ENCODE measurements around the gene INPP5K. TPM values are rescaled to one million over a fixed set of nuclear protein-coding genes. Genes with fewer than 3 reads are reported as not detected.

Gene INPP5K
- total RNA-seq (2022; extraction: Qiagen RNA extraction; ENCODE audit: low read depth), result 19.3 to 26.3 TPM (median 23.9 TPM) in 5 replicates

DNA sequence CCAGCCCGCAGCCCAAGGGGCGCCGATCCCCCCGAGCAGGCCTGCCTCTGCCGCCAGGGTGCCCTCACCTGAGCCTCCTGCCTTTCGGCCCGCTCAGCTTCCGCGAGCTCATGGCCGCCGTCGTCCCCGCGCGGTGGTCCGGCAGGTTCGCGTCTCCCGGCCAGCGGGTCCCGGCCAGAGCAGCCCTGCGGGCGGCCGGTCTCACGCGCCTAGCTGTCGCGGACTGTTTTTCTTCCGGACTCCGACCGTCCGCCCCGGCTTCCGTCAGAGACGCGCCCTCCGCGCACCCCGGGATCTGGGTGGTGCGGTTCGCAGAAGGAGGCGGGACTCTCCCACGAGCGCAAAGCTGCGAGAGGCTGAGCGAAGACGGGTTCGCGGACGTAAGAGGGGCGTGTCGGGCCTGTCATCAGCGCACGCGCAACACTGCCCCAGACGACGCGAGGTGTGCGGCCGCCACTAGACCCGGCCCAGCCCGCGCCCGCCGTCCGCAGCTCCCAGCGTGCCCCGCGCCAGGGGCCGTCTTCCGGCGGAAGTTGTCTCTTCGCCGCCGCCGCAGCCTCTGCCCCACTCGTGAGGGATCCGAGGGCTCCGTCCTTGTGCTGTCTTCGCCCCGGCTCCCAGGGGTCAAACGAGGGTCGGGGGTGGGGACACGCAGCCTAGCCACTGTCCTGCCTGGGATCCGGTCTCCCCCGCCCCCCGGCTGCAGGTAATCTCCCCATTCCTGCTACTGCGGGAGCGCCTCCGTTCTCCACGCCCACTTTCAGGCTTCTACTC is at the start of gene INPP5K:
INPP5K (minus strand) TSS at position 225 of the 774 bp plus-strand sequence; CDS start at position 112, 113 bp downstream.

GRCh38 chr17:1492249-1493206 is 23.9 kb downstream of the INPP5K start, which contains the start of gene MYO1C:
Gene MYO1C (minus strand): TSS chr17:1492686. CDS start chr17:1492487, 199 bp downstream.

DNA sequence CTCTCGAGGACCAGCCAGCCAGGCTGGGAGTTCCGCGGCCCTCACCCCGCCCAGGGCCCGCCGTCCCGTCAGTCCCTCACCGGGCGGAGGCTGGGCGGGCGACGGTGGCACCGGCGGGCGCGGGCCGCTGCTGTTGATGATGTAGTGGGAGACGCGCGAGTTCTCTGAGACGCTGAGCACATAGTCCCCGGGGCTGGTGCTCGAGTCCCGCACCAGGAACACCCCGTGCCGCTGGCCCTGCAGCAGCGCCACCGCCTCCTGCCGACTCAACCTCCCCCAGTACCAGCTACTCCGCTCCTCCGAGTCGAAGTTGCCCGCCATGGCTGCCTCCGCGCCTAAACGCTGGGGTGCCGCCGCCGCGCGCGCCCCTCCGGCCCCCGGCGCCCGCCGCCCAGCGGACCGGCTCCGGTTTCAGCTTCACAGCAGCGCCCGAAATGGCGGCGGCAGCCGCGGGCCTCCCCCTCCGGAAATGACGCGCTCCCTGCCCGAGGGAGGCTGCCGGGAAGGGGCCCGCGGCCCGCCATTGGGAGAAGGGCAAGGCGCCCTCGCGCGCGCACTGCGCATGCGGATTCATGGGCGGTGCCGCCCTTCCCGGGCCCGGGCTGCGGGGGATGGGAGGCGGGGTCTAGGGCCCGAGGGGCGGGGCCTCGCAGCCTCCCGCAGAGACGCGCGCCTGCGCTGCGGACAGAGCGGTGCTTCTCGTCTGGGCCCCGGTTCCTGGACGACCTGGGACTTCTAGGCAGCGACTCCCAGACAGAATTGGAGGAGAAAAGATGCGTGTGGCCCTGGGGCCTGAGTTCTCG is 60.4 kb downstream of the INPP5K start, which contains the start of gene CRK:
CRK (minus strand) TSS at position 436 of the 803 bp plus-strand sequence; CDS start at position 321, 115 bp downstream.

Other genes starting within 250 kb of the INPP5K start
- gene BHLHA9, start 246.2 kb downstream of the INPP5K start, total RNA-seq (2022; extraction: Qiagen RNA extraction; ENCODE audit: low read depth), result not detected in 5 replicates
- not detected in 5 replicates for gene TRARG1, start 236.9 kb downstream of the INPP5K start, total RNA-seq (2022; extraction: Qiagen RNA extraction; ENCODE audit: low read depth)
- gene YWHAE, start 116.4 kb downstream of the INPP5K start, total RNA-seq (2022; extraction: Qiagen RNA extraction; ENCODE audit: low read depth), result 559 to 1,080 TPM (median 568 TPM) in 5 replicates
- 77.5 to 92.1 TPM (median 88.3 TPM) in 5 replicates for gene CRK, start 60.4 kb downstream of the INPP5K start, total RNA-seq (2022; extraction: Qiagen RNA extraction; ENCODE audit: low read depth)
- gene MYO1C, start 23.9 kb downstream of the INPP5K start, total RNA-seq (2022; extraction: Qiagen RNA extraction; ENCODE audit: low read depth), result 105 to 136 TPM (median 129 TPM) in 5 replicates
- 57.4 to 71.2 TPM (median 65.4 TPM) in 5 replicates for gene PITPNA, start 46.2 kb upstream of the INPP5K start, total RNA-seq (2022; extraction: Qiagen RNA extraction; ENCODE audit: low read depth)
- gene SLC43A2, start 112.2 kb upstream of the INPP5K start, total RNA-seq (2022; extraction: Qiagen RNA extraction; ENCODE audit: low read depth), result 4.8 to 7.0 TPM (median 5.7 TPM) in 5 replicates
- gene SCARF1, start 129.1 kb upstream of the INPP5K start, total RNA-seq (2022; extraction: Qiagen RNA extraction; ENCODE audit: low read depth), result 0.18 to 0.38 TPM (median 0.27 TPM) in 5 replicates
- 14.6 to 18.7 TPM (median 18.1 TPM) in 5 replicates for gene RILP, start 133.3 kb upstream of the INPP5K start, total RNA-seq (2022; extraction: Qiagen RNA extraction; ENCODE audit: low read depth)
- 251 to 271 TPM (median 258 TPM) in 5 replicates for gene PRPF8, start 168.3 kb upstream of the INPP5K start, total RNA-seq (2022; extraction: Qiagen RNA extraction; ENCODE audit: low read depth)
- 0.97 to 1.9 TPM (median 1.6 TPM) in 5 replicates for gene TLCD2, start 193.8 kb upstream of the INPP5K start, total RNA-seq (2022; extraction: Qiagen RNA extraction; ENCODE audit: low read depth)
- 20.0 to 30.4 TPM (median 27.2 TPM) in 5 replicates for gene WDR81, start 208.1 kb upstream of the INPP5K start, total RNA-seq (2022; extraction: Qiagen RNA extraction; ENCODE audit: low read depth)
- 2.8 to 3.5 TPM (median 3.2 TPM) in 5 replicates for gene SERPINF2, start 226.3 kb upstream of the INPP5K start, total RNA-seq (2022; extraction: Qiagen RNA extraction; ENCODE audit: low read depth)
- gene SERPINF1, start 245.4 kb upstream of the INPP5K start, total RNA-seq (2022; extraction: Qiagen RNA extraction; ENCODE audit: low read depth), result 1.2 to 2.3 TPM (median 1.9 TPM) in 5 replicates

All from A549 treated with GW870086 at 1 μM for 4 hours (cell line).